22Rv1 (cell line): ENCODE results near the gene FAM241B.

Experiments
- H3K27ac ChIP-seq: fragments of 450-650 bp; 2 replicates; pipeline ENCODE4 v1.5.1; 2017
- ZFX ChIP-seq: fragments of 450-650 bp; IDR thresholded peaks from 2 replicates; pipeline ENCODE4 v1.6.1; 2017; ENCODE audit warnings: antibody characterized with exemption, borderline replicate concordance
- TF ChIP-seq, protein P1 (sequence below): fragments of 450-650 bp; IDR thresholded peaks from 2 replicates; pipeline ENCODE4 v1.5.1; 2017; ENCODE audit warnings: mild to moderate bottlenecking

Gene FAM241B

DNA sequence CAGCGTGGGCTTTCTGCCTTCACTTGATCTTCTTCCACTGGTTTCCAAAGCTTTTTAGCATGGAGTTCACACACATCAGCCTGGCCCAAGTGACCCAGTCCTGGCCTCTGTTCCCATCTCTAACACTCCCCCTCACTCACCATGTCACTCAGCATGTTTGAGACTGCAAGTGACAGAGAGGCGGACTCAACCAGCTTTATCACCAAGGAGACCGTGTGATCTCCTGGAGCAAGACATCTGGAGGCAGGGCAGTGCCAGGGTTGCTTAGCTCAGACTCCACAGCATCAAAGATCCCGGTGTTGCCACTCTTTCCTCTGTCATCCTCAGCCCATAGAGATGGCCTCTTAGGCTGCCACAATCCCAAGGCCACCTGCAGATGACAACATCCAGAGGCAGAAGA lies 39.4 kb downstream of the FAM241B start:
- H3K27ac ChIP-seq, result no peak overlapping the region
- TF ChIP-seq, protein P1, sequence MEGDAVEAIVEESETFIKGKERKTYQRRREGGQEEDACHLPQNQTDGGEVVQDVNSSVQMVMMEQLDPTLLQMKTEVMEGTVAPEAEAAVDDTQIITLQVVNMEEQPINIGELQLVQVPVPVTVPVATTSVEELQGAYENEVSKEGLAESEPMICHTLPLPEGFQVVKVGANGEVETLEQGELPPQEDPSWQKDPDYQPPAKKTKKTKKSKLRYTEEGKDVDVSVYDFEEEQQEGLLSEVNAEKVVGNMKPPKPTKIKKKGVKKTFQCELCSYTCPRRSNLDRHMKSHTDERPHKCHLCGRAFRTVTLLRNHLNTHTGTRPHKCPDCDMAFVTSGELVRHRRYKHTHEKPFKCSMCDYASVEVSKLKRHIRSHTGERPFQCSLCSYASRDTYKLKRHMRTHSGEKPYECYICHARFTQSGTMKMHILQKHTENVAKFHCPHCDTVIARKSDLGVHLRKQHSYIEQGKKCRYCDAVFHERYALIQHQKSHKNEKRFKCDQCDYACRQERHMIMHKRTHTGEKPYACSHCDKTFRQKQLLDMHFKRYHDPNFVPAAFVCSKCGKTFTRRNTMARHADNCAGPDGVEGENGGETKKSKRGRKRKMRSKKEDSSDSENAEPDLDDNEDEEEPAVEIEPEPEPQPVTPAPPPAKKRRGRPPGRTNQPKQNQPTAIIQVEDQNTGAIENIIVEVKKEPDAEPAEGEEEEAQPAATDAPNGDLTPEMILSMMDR, result no peak
- TF ChIP-seq ZFX, result no peak

DNA sequence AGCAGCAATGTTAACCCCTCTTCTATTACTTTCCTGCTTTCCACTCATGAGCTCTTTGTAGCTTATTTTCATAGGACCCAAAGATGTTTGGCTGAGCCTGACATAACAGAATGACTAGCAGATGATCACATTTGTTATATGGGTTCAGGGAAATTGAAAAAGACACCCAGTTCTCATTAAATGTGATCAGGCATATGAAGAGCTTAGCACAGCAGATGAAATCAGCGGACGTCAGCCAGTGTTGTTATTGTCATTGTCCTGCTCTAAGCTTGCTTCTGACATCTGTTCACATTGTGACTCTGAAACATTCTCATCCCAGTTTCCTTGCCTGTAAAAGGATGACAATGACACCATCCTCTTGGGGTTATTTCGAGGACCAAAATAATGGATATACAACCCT lies 43.5 kb downstream of the FAM241B start:
- TF ChIP-seq, protein P1, result no peak
- TF ChIP-seq ZFX, result no peak
- no peak overlapping the region for H3K27ac ChIP-seq

DNA sequence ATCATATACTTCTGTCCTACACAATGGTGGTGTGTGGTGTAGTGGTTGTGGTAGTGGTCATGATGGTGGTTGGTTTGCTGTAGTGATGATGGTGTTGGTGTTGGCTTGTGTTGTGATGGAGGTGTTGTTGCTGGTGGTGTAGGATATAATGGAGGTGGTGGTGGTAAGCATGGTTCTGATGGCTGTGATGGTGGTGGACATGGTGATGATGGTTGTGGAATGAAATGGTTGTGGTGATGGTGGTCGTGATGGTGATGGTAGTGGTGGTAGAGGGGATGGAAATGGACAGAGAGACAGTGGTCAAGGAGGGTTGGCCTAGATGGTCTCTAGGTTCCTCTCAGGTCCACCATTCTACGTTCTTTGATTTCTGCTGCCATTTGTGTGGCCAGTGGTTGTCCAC lies 44.7 kb downstream of the FAM241B start:
- no peak overlapping the region for H3K27ac ChIP-seq
- TF ChIP-seq, protein P1, result no peak
- TF ChIP-seq ZFX, result no peak

DNA sequence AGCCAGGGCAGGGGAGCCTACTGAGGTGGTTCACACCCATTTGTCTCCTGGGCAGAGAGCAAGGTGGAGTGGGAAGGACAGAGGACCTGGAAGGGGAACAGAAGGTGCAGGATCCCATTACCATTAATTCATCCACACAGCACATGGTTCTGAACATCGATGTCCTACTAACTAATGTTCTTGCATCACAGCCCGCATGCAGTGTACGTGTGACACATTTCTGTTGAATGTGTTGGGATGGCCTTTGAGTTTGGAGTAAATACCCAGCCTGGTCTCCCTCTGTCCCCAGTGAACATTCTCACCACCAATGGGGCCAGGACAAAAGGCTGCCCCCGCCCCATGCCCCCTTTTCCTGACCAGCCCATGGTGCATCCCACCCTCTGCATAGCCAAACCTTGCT lies 46.3 kb downstream of the FAM241B start:
- TF ChIP-seq ZFX, result no peak
- TF ChIP-seq, protein P1, result no peak
- no peak overlapping the region for H3K27ac ChIP-seq

DNA sequence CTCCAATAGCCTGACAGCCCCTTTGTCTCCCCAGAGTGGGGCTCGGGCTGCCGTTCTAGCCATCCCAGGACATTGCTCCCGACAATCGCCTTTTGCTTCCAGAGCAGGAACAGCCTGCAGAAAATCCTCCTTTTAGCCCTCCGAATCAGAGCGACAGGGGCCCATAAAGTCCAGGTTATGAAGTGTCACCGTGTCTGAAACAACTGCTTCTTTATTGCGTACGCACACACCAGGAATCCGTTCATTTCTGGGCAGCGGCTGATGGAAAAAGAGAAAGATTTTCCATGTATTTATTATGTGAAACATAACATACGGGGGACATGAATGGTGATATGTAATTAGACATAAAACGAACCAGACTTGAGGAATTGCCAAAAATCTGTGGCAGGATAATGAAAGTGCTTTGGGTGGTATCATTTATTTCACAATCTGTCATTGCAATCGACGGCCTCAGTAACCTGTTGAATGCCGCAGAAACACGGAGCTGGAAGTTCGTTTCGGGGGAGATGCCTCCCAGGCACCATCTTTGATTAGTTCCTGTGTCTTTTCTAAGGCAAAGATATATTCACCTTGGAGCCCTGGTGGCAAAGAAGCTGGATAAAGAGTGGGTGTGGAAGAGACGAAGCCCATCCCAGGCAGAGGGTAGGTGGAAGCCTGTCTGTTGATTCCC lies 48.1 kb downstream of the FAM241B start:
- H3K27ac ChIP-seq, result no peak overlapping the region
- no peak for TF ChIP-seq ZFX
- TF ChIP-seq, protein P1, result no peak

DNA sequence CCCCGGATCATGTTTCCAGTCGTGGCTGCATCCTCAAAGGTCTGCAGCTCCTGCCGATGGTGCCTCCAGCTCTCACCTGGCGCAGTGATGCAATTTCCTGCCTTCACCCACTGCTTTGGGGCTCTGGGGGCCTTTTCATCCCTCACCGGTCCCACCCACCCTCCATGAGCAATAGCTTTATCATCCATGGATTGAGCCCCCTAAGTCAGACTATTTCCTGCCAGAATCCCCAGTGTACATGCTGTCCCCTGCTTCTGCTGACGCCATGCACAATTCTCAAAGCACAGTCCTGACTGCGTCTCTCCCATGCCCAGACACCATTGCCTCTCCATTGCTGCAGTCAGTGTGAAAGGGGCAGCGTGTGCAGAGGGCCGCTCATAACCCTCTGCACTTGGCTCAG lies 49.7 kb downstream of the FAM241B start:
- TF ChIP-seq, protein P1, result no peak
- no peak for TF ChIP-seq ZFX
- H3K27ac ChIP-seq, result no peak overlapping the region

DNA sequence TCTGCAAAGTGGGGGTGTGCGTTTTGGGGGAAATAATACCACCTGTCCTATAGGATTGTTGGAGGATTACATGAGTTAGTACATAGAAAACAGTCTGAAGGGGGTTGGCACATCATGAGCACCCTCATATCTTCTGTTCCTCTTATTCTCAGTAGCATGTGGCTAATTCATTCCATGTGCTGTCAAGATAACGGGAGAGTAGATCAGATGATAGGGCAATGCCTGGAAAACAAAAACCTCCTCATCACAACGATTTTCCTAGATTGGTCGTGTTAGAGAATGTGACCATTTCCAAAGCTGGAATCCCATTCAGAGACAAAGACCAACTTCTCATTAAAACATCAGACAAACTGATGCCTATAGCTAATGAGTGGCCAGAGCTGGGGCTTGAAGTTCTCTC lies 50.6 kb downstream of the FAM241B start:
- TF ChIP-seq, protein P1, result no peak
- TF ChIP-seq ZFX, result no peak
- no peak overlapping the region for H3K27ac ChIP-seq
